Esophagus squamous epithelium (tissue), 5 donors: ENCODE results near the gene CACNG4. TPM values are rescaled to one million over a fixed set of nuclear protein-coding genes. Genes with fewer than 3 reads are reported as not detected.
"Not testable (repeated sequence)": the region's sequence is repeated elsewhere in the genome, so short reads cannot be mapped to it uniquely, and the experiment has no call there.

ENCODE experiments used
- DNase-seq: peaks from one replicate; lab custom pipeline; 2025; lab: John Stamatoyannopoulos, UW
- H3K27ac ChIP-seq, 4 donors: fragments of 200-600 bp; sonication (generic); one replicate each; pipeline ENCODE4 v1.5.1; 2016 to 2019; ENCODE audit warnings: mild to moderate bottlenecking in 1 of 4
- H3K27me3 ChIP-seq, 4 donors: fragments of 200-600 bp; sonication (generic); 1 replicate in 3 of 4; 2 replicates in 1 of 4; pipeline versions ENCODE4 v1.5.1 to v1.6.0; 2017 to 2021; ENCODE audit warnings: antibody characterized with exemption in 1 of 4
- H3K36me3 ChIP-seq, 3 donors: fragments of 200-600 bp; sonication (generic); one replicate each; pipeline ENCODE4 v1.5.1; 2016 to 2019
- H3K4me1 ChIP-seq, 3 donors: fragments of 200-600 bp; sonication (generic); one replicate each; pipeline ENCODE4 v1.5.1; 2017 to 2019
- H3K4me3 ChIP-seq, 4 donors: fragments of 200-600 bp; sonication (generic); 1 replicate in 3 of 4; 2 replicates in 1 of 4; pipeline ENCODE4 v1.5.1; 2016 to 2019; ENCODE audit warnings: mild to moderate bottlenecking in 2 of 4, moderate library complexity in 1 of 4
- H3K9me3 ChIP-seq, 3 donors: fragments of 200-600 bp; sonication (generic); one replicate each; pipeline ENCODE4 v1.5.1; 2016 to 2019
- POLR2A ChIP-seq, 4 donors: fragments of 450-650 bp; IDR thresholded peaks; one replicate each; pipeline ENCODE4 v1.6.1; 2017; ENCODE audit warnings: antibody characterized with exemption in 4 of 4, mild to moderate bottlenecking in 4 of 4, moderate library complexity in 3 of 4
- WGBS, 2 donors: methylation state at CpG; one replicate each; pipeline ENCODE4 v1.1.5; 2018; 5-methylcytosine and 5-hydroxymethylcytosine counted together
- intact Hi-C: fragments of 100-400 bp; cut with DNase I; formaldehyde crosslinking; loops from one replicate; pipeline ENCODE4 v1.15.0; 2022
- total RNA-seq, 4 donors: library from RNA; depleted of rRNA; stranded (reverse); fragments of >200 nt; gene quantifications; one replicate each; pipeline ENCODE4 v1.1.0, GENCODE V29; 2016
- TF ChIP-seq, protein P1 (sequence below), 6 experiments: fragments of 450-650 bp in 4 of 6; fragments of 200-600 bp in 2 of 6; sonication (generic) in 2 of 6; IDR thresholded peaks; one replicate each; pipeline ENCODE4 v1.5.1; 2016 to 2019; ENCODE audit warnings: antibody characterized with exemption in 6 of 6, mild to moderate bottlenecking in 4 of 6, moderate library complexity in 4 of 6
- donor health status: DM: yes; HTN: yes; CAD: no.

The CACNG4 gene
- total RNA-seq, 4 donors from 2014 or later: 0.08 to 0.38 (median 0.31) TPM; not detected in 1

- H3K27me3 ChIP-seq: peaks cover under 1 to 100% (median 6%) of the 10 kb centered on the region in 4 donors
- intact Hi-C loops: no loop called here
- H3K36me3 ChIP-seq: no peaks in the 10 kb centered on the region
- H3K27ac ChIP-seq: no peak overlapping the region
- DNase-seq: no peak
- H3K4me1 ChIP-seq: peaks cover 0 to 9% (median 3%) of the 10 kb centered on the region in 3 donors
- TF ChIP-seq, protein P1, sequence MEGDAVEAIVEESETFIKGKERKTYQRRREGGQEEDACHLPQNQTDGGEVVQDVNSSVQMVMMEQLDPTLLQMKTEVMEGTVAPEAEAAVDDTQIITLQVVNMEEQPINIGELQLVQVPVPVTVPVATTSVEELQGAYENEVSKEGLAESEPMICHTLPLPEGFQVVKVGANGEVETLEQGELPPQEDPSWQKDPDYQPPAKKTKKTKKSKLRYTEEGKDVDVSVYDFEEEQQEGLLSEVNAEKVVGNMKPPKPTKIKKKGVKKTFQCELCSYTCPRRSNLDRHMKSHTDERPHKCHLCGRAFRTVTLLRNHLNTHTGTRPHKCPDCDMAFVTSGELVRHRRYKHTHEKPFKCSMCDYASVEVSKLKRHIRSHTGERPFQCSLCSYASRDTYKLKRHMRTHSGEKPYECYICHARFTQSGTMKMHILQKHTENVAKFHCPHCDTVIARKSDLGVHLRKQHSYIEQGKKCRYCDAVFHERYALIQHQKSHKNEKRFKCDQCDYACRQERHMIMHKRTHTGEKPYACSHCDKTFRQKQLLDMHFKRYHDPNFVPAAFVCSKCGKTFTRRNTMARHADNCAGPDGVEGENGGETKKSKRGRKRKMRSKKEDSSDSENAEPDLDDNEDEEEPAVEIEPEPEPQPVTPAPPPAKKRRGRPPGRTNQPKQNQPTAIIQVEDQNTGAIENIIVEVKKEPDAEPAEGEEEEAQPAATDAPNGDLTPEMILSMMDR (IDR thresholded peaks at IDR 0.05): no peak
- no peak for TF ChIP-seq POLR2A (IDR thresholded peaks at IDR 0.05)
- WGBS, 2 donors: 76 to 93% methylated on average over 3 to 6 of the region's 6 CpGs
- H3K9me3 ChIP-seq: no peaks in the 10 kb centered on the region
- no peak overlapping the region for H3K4me3 ChIP-seq
These were observed 6.8 kb downstream of the CACNG4 start for GRCh38 chr17:66971264-66971663.

DNA sequence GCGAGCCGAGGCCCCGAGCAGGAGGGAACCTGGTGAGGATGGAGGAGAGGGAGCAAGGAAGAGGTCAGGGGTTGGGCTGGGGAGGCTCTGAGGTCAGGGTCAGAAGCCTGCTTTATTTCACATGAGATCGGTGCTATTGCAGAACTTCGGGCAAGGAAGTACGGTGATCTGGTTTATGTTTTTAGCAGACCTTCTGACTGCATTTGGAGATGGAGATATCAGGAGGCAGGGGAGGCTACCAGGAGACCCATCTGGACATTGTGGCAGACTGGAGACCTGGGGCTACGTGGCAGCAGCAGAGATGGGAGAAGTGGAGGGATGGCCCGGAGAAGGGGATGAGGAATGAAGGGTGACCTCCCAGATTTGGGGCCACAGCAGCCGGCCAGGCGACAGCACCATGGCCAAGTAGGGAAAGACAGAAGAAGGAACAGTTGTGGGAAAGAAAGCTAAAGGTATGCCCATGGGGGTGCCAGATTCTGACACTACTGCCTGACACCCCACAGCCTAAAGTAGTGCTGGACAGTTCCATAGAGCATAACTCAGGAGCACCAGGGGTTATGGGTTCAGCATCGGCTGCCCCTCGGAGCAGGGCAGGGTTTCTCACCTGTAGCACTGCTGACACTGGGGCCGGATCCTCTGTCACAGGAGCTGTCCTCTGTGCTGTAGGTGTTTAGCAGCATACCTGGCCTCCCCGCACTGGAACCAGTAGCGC lies 7.4 kb downstream of the CACNG4 start:
- 77 to 81% methylated on average over 14 to 15 of the region's 15 CpGs for WGBS, 2 donors
- DNase-seq: no peak
- TF ChIP-seq, protein P1 (IDR thresholded peaks at IDR 0.05): no peak
- no peak for TF ChIP-seq POLR2A (IDR thresholded peaks at IDR 0.05)
- intact Hi-C loops: no loop called here
- Histone ChIP-seq H3K4me1 (peaks cover 0 to 3% (median 0%) of the 10 kb centered on the region in 3 donors), H3K9me3 (no peaks in the 10 kb centered on the region), H3K36me3 (no peaks in the 10 kb centered on the region), H3K4me3 (no peak overlapping the region), H3K27me3 (peaks cover 0 to 100% (median 4%) of the 10 kb centered on the region in 4 donors), H3K27ac (no peak overlapping the region)

DNA sequence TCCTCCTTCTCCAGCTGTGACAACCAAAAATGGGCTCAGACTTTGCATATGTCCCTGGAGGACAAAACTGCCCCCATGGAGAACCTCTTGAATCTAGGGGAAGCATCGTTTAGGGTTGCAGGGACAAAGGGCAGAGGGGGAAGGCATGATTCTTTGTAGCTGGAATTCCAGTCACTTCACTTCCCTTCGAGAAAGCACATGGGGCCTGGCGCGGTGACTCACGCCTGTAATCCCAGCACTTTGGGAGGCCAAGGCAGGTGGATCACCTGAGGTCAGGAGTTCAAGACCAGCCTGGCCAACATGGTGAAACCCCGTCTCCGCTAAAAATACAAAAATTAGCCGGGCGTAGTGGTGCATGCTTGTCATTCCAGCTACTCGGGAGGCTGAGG lies 7.9 kb downstream of the CACNG4 start:
- 79 to 80% methylated on average over 4 to 8 of the region's 10 CpGs for WGBS, 2 donors
- H3K9me3 ChIP-seq, intact Hi-C loops, H3K4me1 ChIP-seq, DNase-seq, H3K36me3 ChIP-seq, H3K27ac ChIP-seq, H3K4me3 ChIP-seq: not testable (repeated sequence)
- H3K27me3 ChIP-seq: peaks cover 0 to 100% (median 4%) of the 10 kb centered on the region in 4 donors

DNA sequence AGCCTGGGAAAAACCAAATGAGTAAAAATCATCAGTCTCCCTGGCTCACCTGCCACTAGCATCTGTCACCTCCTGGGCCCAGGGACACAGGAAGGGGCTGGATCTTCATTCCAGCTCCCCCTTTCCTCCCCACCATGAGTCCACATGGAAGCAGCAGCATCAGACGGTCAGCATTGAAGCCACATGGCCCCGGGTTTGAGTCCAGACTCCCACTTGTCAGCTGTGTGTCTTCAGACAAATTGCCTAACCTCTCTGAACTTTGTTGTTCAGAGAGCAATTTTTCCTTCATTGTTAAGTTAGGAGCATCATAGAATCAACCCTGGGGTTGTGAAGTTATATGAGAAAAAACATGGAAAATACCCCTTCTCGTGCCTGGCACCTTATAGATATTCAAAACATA lies 10.7 kb downstream of the CACNG4 start:
- TF ChIP-seq POLR2A (IDR thresholded peaks at IDR 0.05): no peak
- TF ChIP-seq, protein P1 (IDR thresholded peaks at IDR 0.05): no peak
- 87 to 95% methylated on average over 3 of the region's 3 CpGs for WGBS, 2 donors
- no peak overlapping the region for H3K4me3 ChIP-seq
- no peak overlapping the region for H3K27ac ChIP-seq
- intact Hi-C loops: no loop called here
- H3K36me3 ChIP-seq: no peaks in the 10 kb centered on the region
- no peaks in the 10 kb centered on the region for H3K9me3 ChIP-seq
- DNase-seq: no peak
- H3K27me3 ChIP-seq: peaks cover 0 to 88% (median 0%) of the 10 kb centered on the region in 4 donors
- H3K4me1 ChIP-seq: peaks cover 0 to 9% (median 0%) of the 10 kb centered on the region in 3 donors

DNA sequence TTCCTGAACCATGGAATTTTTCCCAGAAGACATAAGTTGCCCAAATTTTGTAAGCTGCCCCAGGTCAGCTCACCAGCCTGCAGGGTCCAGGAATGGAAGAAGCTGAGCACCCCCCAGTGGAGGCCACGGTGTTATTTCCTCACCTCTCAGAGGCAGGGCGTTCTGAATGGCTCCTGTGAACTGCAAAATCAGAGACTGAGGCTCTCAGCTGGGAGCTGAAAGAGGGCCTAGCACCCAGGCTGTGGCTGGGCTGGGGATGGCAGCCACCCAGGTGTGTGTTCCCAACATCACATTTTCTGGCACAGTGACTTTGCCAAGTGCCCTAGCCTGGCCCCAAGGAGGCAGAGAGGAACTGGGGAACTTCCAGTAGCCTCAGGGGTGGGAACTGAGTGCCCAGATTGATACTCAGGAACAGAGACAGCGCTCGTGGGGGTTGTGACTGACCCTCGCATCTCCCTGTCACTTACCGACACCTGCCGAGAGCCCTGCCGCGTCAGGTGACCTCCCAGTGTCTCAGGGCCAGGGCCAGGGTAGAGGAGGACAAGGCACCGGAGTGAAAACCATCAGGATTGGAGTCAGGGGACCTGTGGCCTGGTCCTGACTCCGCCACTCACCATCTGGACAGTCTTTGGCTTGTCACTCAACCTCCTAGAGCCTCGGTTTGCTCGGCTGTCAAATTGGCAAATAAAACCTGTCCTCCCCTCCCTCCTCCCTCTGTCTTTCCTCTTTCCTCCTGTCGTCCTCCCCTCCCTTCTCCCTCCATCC lies 11.3 kb downstream of the CACNG4 start:
- Histone ChIP-seq H3K36me3 (no peaks in the 10 kb centered on the region), H3K4me1 (peaks cover 0 to 11% (median 0%) of the 10 kb centered on the region in 3 donors), H3K27me3 (peaks cover 0 to 85% (median 0%) of the 10 kb centered on the region in 4 donors), H3K4me3 (no peak overlapping the region), H3K9me3 (no peaks in the 10 kb centered on the region), H3K27ac (no peak overlapping the region)
- DNase-seq: no peak
- TF ChIP-seq, protein P1 (IDR thresholded peaks at IDR 0.05): no peak
- no peak for TF ChIP-seq POLR2A (IDR thresholded peaks at IDR 0.05)
- 46 to 59% methylated on average over 11 to 12 of the region's 14 CpGs for WGBS, 2 donors
- intact Hi-C loops: no loop called here
